ENCODE measurements around the gene POU3F3.

The POU3F3 gene

GRCh38 chr2:104846786-104847585 is 6.9 kb upstream of the POU3F3 start:
- H4K20me1 ChIP-seq (ENCODE audit: control insufficient read depth, insufficient read depth, low read depth, low read length) = peaks cover 3% of the 10 kb centered on the region; the same call in 1 of the 2 replicates
- peaks cover 33% of the 10 kb centered on the region for H3K27me3 ChIP-seq (ENCODE audit: control insufficient read depth, low read length)
- H3K9me2 ChIP-seq (replicated peaks; ENCODE audit: control insufficient read depth, low read length) = no peaks in the 10 kb centered on the region
- no peaks in the 10 kb centered on the region for H3K36me3 ChIP-seq (ENCODE audit: control insufficient read depth, low read length)
- H3F3A ChIP-seq (ENCODE audit: control insufficient read depth, insufficient read depth) = no peaks in the 10 kb centered on the region
- H3K4me3 ChIP-seq (ENCODE audit: low read length) = no peak overlapping the region
- TF ChIP-seq EZH2phosphoT487 (IDR thresholded peaks at IDR 0.05; ENCODE audit: borderline replicate concordance, low read length) (no peak), CTCF (IDR thresholded peaks at IDR 0.05; ENCODE audit: low read depth, low read length, poor library complexity, severe bottlenecking) (no peak)
- H3K9me3 ChIP-seq (ENCODE audit: control insufficient read depth, insufficient read depth, low read length) = peaks cover 7% of the 10 kb centered on the region; the same call in 1 of the 2 replicates
- no peaks in the 10 kb centered on the region for H3K4me1 ChIP-seq (ENCODE audit: control insufficient read depth, low read length)
- no peaks in the 10 kb centered on the region for H3K79me2 ChIP-seq (ENCODE audit: control insufficient read depth, low read length)
- no peak overlapping the region for H3K27ac ChIP-seq (ENCODE audit: low read depth, low read length)
- H3K4me2 ChIP-seq (ENCODE audit: low read length) = no peak overlapping the region

GRCh38 chr2:104847586-104848160 is 6.2 kb upstream of the POU3F3 start:
- Histone ChIP-seq H3K9me2 (replicated peaks; ENCODE audit: control insufficient read depth, low read length) (no peaks in the 10 kb centered on the region), H3K27me3 (ENCODE audit: control insufficient read depth, low read length) (peaks cover 33% of the 10 kb centered on the region), H3K4me1 (ENCODE audit: control insufficient read depth, low read length) (no peaks in the 10 kb centered on the region), H3K79me2 (ENCODE audit: control insufficient read depth, low read length) (no peaks in the 10 kb centered on the region), H4K20me1 (ENCODE audit: control insufficient read depth, insufficient read depth, low read depth, low read length) (peaks cover 3% of the 10 kb centered on the region; the same call in 1 of the 2 replicates), H3K36me3 (ENCODE audit: control insufficient read depth, low read length) (no peaks in the 10 kb centered on the region), H3K9me3 (ENCODE audit: control insufficient read depth, insufficient read depth, low read length) (peaks cover 7% of the 10 kb centered on the region; the same call in 1 of the 2 replicates), H3K4me3 (ENCODE audit: low read length) (no peak overlapping the region), H3K27ac (ENCODE audit: low read depth, low read length) (no peak overlapping the region), H3K4me2 (ENCODE audit: low read length) (no peak overlapping the region), H3F3A (ENCODE audit: control insufficient read depth, insufficient read depth) (no peaks in the 10 kb centered on the region)
- TF ChIP-seq CTCF (IDR thresholded peaks at IDR 0.05; ENCODE audit: low read depth, low read length, poor library complexity, severe bottlenecking) (no peak), EZH2phosphoT487 (IDR thresholded peaks at IDR 0.05; ENCODE audit: borderline replicate concordance, low read length) (no peak)

GRCh38 chr2:104848526-104848925 is 5.4 kb upstream of the POU3F3 start:
- H3K27me3 ChIP-seq (ENCODE audit: control insufficient read depth, low read length) = peaks cover 33% of the 10 kb centered on the region
- H3F3A ChIP-seq (ENCODE audit: control insufficient read depth, insufficient read depth) = no peaks in the 10 kb centered on the region
- H3K9me3 ChIP-seq (ENCODE audit: control insufficient read depth, insufficient read depth, low read length) = peaks cover 3% of the 10 kb centered on the region; the same call in 1 of the 2 replicates
- TF ChIP-seq CTCF (IDR thresholded peaks at IDR 0.05; ENCODE audit: low read depth, low read length, poor library complexity, severe bottlenecking) (no peak), EZH2phosphoT487 (IDR thresholded peaks at IDR 0.05; ENCODE audit: borderline replicate concordance, low read length) (no peak)
- no peaks in the 10 kb centered on the region for H3K4me1 ChIP-seq (ENCODE audit: control insufficient read depth, low read length)
- peaks cover 3% of the 10 kb centered on the region; the same call in 1 of the 2 replicates for H4K20me1 ChIP-seq (ENCODE audit: control insufficient read depth, insufficient read depth, low read depth, low read length)
- H3K4me2 ChIP-seq (ENCODE audit: low read length) = no peak overlapping the region
- H3K27ac ChIP-seq (ENCODE audit: low read depth, low read length) = no peak overlapping the region
- no peak overlapping the region for H3K4me3 ChIP-seq (ENCODE audit: low read length)
- H3K36me3 ChIP-seq (ENCODE audit: control insufficient read depth, low read length) = no peaks in the 10 kb centered on the region
- no peaks in the 10 kb centered on the region for H3K79me2 ChIP-seq (ENCODE audit: control insufficient read depth, low read length)
- H3K9me2 ChIP-seq (replicated peaks; ENCODE audit: control insufficient read depth, low read length) = no peaks in the 10 kb centered on the region
